Skeletal muscle satellite cell (primary cell): ENCODE measurements around the gene CCDC54.

ENCODE experiments used
- H3K27me3 ChIP-seq: 2 replicates; pipeline ENCODE4 v1.7.0; 2013; ENCODE audit warnings: low read length; ENCODE audit not compliant: control insufficient read depth, insufficient read depth
- H3K36me3 ChIP-seq: 2 replicates; pipeline ENCODE4 v1.7.0; 2013; ENCODE audit warnings: mild to moderate bottlenecking, control low read depth, low read length; ENCODE audit not compliant: insufficient read depth
- H3K4me1 ChIP-seq: 2 replicates; pipeline ENCODE4 v1.7.0; 2013; ENCODE audit warnings: low read length; ENCODE audit not compliant: control insufficient read depth, insufficient read depth
- H3K4me2 ChIP-seq: 2 replicates; pipeline ENCODE4 v1.7.0; 2013; ENCODE audit warnings: mild to moderate bottlenecking, low read length
- H3K4me3 ChIP-seq: 2 replicates; pipeline ENCODE4 v1.7.0; 2013; ENCODE audit warnings: low read length
- H3K9ac ChIP-seq: 2 replicates; pipeline ENCODE4 v1.7.0; 2013; ENCODE audit warnings: mild to moderate bottlenecking, low read depth, low read length, moderate library complexity
- H3K9me3 ChIP-seq: replicated peaks from 2 replicates; pipeline ENCODE4 v1.7.0; 2013; ENCODE audit warnings: mild to moderate bottlenecking, control low read depth, low read length

CCDC54 gene

GRCh38 chr3:107413264-107413663 is 36.0 kb downstream of the CCDC54 start:
- Histone ChIP-seq H3K4me1 (peaks cover 14% of the 10 kb centered on the region), H3K27me3 (no peaks in the 10 kb centered on the region), H3K9ac (no peak overlapping the region), H3K4me3 (no peak overlapping the region), H3K36me3 (no peaks in the 10 kb centered on the region), H3K9me3 (no peaks in the 10 kb centered on the region), H3K4me2 (no peak overlapping the region)

DNA sequence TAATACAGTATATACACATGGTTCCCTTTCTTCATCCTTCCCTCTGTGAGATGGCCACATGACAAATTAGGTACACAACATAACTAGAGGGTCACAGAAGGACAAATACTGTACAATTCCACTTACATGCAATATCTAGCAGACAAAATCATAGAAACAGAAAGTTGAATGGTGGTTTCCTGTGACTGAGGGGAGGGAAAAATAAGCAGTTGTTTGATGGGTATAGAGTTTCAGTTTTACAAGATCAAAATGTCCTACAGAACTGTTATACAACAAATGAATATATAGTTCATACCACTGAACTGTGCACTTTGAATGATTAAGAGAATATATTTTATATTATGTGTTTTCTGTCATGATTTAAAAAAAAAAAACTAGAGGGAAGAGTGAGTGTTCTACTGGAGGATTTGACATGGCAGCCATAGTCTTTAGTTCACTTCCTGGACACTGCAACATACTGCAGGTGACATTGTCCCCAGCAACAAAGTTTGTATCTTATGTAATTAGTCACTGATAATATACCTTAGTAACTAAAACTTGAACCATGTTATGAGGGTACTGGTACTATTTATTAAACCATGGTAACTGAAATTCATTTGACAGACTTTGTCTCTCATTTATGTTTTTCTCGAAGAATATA is 37.2 kb downstream of the CCDC54 start:
- Histone ChIP-seq H3K36me3 (no peaks in the 10 kb centered on the region), H3K4me3 (no peak overlapping the region), H3K9me3 (no peaks in the 10 kb centered on the region)

DNA sequence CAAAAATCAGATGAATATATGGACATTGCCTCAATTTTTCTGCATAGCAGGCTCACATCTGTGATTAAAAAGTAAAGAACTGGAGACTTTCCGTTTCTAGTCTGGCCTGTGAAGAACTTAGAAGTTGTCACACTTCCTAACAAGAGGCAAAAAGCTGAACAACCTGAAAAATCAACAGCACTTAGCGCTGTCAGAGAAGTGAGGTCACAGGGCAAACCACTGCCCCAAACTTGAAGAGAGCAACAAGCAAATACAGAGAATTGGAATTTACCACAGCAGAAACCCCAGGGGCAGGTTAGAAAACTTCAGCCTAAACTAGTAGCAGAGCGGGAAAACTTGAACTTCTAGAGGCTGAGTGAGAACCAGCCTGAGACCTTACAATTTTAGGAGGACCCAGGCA is 38.9 kb downstream of the CCDC54 start:
- Histone ChIP-seq H3K4me2 (no peak overlapping the region), H3K4me1 (peaks cover 14% of the 10 kb centered on the region), H3K36me3 (no peaks in the 10 kb centered on the region), H3K4me3 (no peak overlapping the region), H3K27me3 (no peaks in the 10 kb centered on the region), H3K9ac (no peak overlapping the region), H3K9me3 (no peaks in the 10 kb centered on the region)

More for the DNA sequence above, 37.2 kb downstream of the CCDC54 start:
- H3K9ac ChIP-seq = no peak overlapping the region
- H3K4me1 ChIP-seq = peaks cover 14% of the 10 kb centered on the region
- H3K27me3 ChIP-seq = no peaks in the 10 kb centered on the region
- H3K4me2 ChIP-seq = no peak overlapping the region

GRCh38 chr3:107416886-107417285 is 39.6 kb downstream of the CCDC54 start:
- no peak overlapping the region for H3K4me2 ChIP-seq
- peaks cover 13% of the 10 kb centered on the region for H3K4me1 ChIP-seq
- no peaks in the 10 kb centered on the region for H3K36me3 ChIP-seq
- no peaks in the 10 kb centered on the region for H3K9me3 ChIP-seq
- no peaks in the 10 kb centered on the region for H3K27me3 ChIP-seq
- H3K4me3 ChIP-seq = no peak overlapping the region
- H3K9ac ChIP-seq = no peak overlapping the region

DNA sequence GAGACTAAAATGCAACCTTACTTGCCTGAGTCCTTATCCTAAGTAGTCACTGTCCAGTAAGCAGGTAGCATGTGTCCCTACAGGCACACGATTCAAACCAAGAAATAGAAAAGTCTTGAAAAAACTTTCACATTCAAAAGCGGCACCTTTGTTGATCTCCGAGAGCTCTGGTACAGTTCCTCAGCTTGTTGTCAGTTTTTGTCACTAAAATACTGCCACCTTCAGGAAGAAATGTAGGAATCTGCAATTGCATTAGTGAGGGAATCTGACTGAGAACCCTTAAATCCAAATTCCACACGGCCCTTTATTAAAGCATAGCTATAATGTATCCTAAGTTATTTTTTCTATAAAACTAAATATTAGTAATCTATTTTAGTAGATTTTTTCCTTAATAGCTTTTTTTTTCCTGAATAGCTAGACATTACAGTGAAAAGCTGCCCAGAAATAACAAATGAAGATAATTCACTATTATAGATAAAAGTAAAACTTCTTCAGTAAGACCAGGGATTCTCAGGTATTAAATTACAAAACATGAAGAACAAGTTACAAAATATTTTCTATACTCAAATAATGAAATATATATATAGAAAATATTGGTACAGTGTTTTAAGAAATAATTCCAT is 44.0 kb downstream of the CCDC54 start:
- H3K4me2 ChIP-seq = peak overlapping the region; percentile 78
- H3K4me3 ChIP-seq = peak overlapping the region; percentile 60
- H3K27me3 ChIP-seq = no peaks in the 10 kb centered on the region
- no peaks in the 10 kb centered on the region for H3K36me3 ChIP-seq
- H3K9ac ChIP-seq = peak overlapping the region; percentile 72
- H3K4me1 ChIP-seq = peaks cover 3% of the 10 kb centered on the region
- H3K9me3 ChIP-seq = no peaks in the 10 kb centered on the region

- H3K4me2 ChIP-seq = no peak overlapping the region
- H3K9ac ChIP-seq = no peak overlapping the region
- no peaks in the 10 kb centered on the region for H3K36me3 ChIP-seq
- H3K4me1 ChIP-seq = no peaks in the 10 kb centered on the region
- H3K9me3 ChIP-seq = no peaks in the 10 kb centered on the region
- H3K27me3 ChIP-seq = no peaks in the 10 kb centered on the region
- H3K4me3 ChIP-seq = no peak overlapping the region
Observed at GRCh38 chr3:107421881-107422280, 44.6 kb downstream of the CCDC54 start.

DNA sequence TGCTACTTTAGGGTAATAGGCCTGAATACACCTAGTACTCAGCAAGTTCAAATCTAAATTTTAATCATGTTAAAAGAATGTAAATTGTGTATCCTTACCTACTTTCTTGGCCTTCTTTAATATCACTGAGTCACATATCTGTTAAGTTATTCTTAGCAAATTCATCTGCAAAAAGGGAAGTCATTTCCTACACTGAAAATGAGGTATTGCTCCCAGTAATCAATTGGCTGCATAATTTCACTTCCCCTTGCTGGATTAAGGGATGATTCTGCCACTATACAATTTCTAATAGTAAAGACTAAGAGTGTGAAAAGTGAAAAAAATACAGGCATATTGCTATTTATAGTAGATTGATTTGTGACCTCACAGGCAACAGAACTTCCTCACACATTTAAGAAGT is 47.8 kb downstream of the CCDC54 start:
- H3K4me2 ChIP-seq = no peak overlapping the region
- H3K4me1 ChIP-seq = peaks cover under 1% of the 10 kb centered on the region
- H3K36me3 ChIP-seq = no peaks in the 10 kb centered on the region
- H3K9me3 ChIP-seq = no peaks in the 10 kb centered on the region
- H3K9ac ChIP-seq = no peak overlapping the region
- H3K4me3 ChIP-seq = no peak overlapping the region
- no peaks in the 10 kb centered on the region for H3K27me3 ChIP-seq

DNA sequence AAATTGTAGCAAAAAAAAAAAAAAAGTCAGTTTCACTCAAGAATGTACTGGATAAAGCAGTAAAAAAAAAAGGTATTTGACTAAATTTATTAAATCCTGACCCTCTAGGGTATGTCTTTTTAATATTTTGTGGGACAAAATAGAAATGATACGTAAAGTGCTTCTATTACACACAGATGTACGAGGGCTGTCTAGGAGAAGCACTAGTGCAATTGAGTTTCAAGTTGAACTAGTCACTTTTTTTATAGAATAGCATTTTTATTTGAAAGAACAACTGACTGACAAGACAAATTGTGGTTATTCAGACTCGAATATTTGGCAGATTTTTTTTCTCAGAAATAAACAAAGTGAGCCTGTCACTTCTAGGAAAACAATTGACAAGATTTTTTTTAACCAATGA is 49.0 kb downstream of the CCDC54 start:
- Histone ChIP-seq H3K4me3 (no peak overlapping the region), H3K4me2 (no peak overlapping the region), H3K36me3 (no peaks in the 10 kb centered on the region), H3K27me3 (no peaks in the 10 kb centered on the region), H3K4me1 (peaks cover 10% of the 10 kb centered on the region), H3K9me3 (no peaks in the 10 kb centered on the region), H3K9ac (no peak overlapping the region)
